WI38 (cell line): ENCODE measurements around the gene BBS10.

ENCODE experiments used
- H3K4me3 ChIP-seq: 2 replicates; pipeline ENCODE4 v1.5.1; 2011; ENCODE audit warnings: low read depth, mild to moderate bottlenecking, control low read depth, low read length
- CTCF ChIP-seq: IDR thresholded peaks from 2 replicates; pipeline ENCODE4 v1.5.1; 2012; ENCODE audit warnings: low read depth, mild to moderate bottlenecking, control low read depth, low read length

The BBS10 gene

GRCh38 chr12:76299536-76300296, 48.5 kb downstream of the BBS10 start:
- no peak overlapping the region for H3K4me3 ChIP-seq
- no peak for TF ChIP-seq CTCF
